OCI-LY1 (cell line): ENCODE results near the gene DYSF.

Experiments used
- H2AFZ ChIP-seq: fragments of 200-600 bp; sonication (generic), shearing (Covaris generic); 2 replicates; pipeline ENCODE4 v1.6.0; 2014; ENCODE audit warnings: antibody characterized with exemption, mild to moderate bottlenecking, low read length
- H3F3A ChIP-seq: fragments of 200-600 bp; sonication (generic), shearing (Covaris generic); 2 replicates; pipeline ENCODE4 v1.6.0; 2014; ENCODE audit warnings: mild to moderate bottlenecking, antibody characterized with exemption, low read length, moderate library complexity; ENCODE audit not compliant: insufficient read depth
- H3K27ac ChIP-seq: fragments of 200-600 bp; sonication (generic); 2 replicates; pipeline ENCODE4 v1.5.1; 2014; ENCODE audit warnings: low read length, mixed run types, mild to moderate bottlenecking, low read depth; ENCODE audit not compliant: poor library complexity, severe bottlenecking
- H3K27me3 ChIP-seq: fragments of 200-600 bp; sonication (generic); 2 replicates; pipeline ENCODE4 v1.6.0; 2014; ENCODE audit warnings: antibody characterized with exemption, mild to moderate bottlenecking, low read length, moderate library complexity; ENCODE audit not compliant: insufficient read depth
- H3K36me3 ChIP-seq: fragments of 200-600 bp; sonication (generic); 2 replicates; pipeline ENCODE4 v1.6.1; 2014; ENCODE audit warnings: mild to moderate bottlenecking, antibody characterized with exemption, low read length, moderate library complexity, mixed read lengths; ENCODE audit not compliant: insufficient read depth
- H3K4me1 ChIP-seq: fragments of 200-600 bp; sonication (generic); 2 replicates; pipeline ENCODE4 v1.5.1; 2014; ENCODE audit warnings: mild to moderate bottlenecking, low read length, moderate library complexity; ENCODE audit not compliant: insufficient read depth, severe bottlenecking
- H3K4me2 ChIP-seq: fragments of 200-600 bp; sonication (generic), shearing (Covaris generic); 2 replicates; pipeline ENCODE4 v1.6.1; 2014; ENCODE audit warnings: low read length
- H3K4me3 ChIP-seq: fragments of 200-600 bp; sonication (generic); 2 replicates; pipeline ENCODE4 v1.5.1; 2014; ENCODE audit warnings: low read length, low read depth, mild to moderate bottlenecking, mixed read lengths; ENCODE audit not compliant: poor library complexity, severe bottlenecking
- H3K79me2 ChIP-seq: fragments of 200-600 bp; shearing (Covaris generic); 2 replicates; pipeline ENCODE4 v1.6.1; 2016; ENCODE audit warnings: mixed run types, low read length, mixed read lengths; ENCODE audit not compliant: insufficient read depth
- H3K9ac ChIP-seq: fragments of 200-600 bp; sonication (generic), shearing (Covaris generic); 2 replicates; pipeline ENCODE4 v1.6.1; 2014; ENCODE audit warnings: mild to moderate bottlenecking, low read length, mixed read lengths
- H3K9me2 ChIP-seq: fragments of 200-600 bp; sonication (generic), shearing (Covaris generic); 2 replicates; pipeline ENCODE4 v1.6.1; 2014; ENCODE audit warnings: low read depth, mild to moderate bottlenecking, low read length, mixed read lengths
- H3K9me3 ChIP-seq: fragments of 200-600 bp; shearing (Covaris generic); 2 replicates; pipeline ENCODE4 v1.6.1; 2014; ENCODE audit warnings: low read length, mixed read lengths
- H4K20me1 ChIP-seq: fragments of 200-600 bp; sonication (generic), shearing (Covaris generic); 2 replicates; pipeline ENCODE4 v1.6.0; 2016; ENCODE audit warnings: mild to moderate bottlenecking, low read length; ENCODE audit not compliant: insufficient read depth
- CTCF ChIP-seq: fragments of 200-600 bp; sonication (generic), shearing (Covaris generic); IDR thresholded peaks from 2 replicates; pipeline ENCODE4 v1.5.1; 2017; ENCODE audit warnings: mild to moderate bottlenecking, antibody characterized with exemption, low read length, moderate library complexity, mixed read lengths
- EZH2 ChIP-seq: fragments of 200-600 bp; sonication (generic), shearing (Covaris generic); IDR thresholded peaks from 2 replicates; pipeline ENCODE4 v1.8.0; 2017; ENCODE audit warnings: borderline replicate concordance, mixed run types, mild to moderate bottlenecking, antibody characterized with exemption, low read length, moderate library complexity, mixed read lengths

DYSF gene

DNA sequence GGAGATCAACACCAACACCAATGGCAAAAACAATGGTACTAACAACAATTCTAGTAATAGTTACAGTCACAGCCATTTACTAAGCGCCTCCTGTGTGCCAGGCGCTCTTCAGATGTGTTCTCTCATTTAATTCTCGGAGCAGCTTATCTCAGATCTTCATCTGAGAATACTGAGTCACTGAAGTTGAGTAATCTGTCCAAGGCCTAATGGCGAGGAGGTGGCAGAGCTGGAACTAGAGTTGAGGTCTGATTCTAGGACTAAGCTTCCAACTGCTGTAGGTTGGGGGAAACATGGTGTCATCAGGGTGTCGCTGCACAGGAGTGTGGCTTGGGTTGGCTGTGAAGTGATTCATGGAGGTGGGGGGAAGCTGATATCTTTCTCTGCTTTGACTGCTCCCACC is 156.1 kb downstream of the DYSF start:
- no peaks in the 10 kb centered on the region for H3K9me2 ChIP-seq
- H3K4me2 ChIP-seq = no peak overlapping the region
- H3K9ac ChIP-seq = no peak overlapping the region
- no peaks in the 10 kb centered on the region for H3K4me1 ChIP-seq
- no peak overlapping the region for H3K27ac ChIP-seq
- H4K20me1 ChIP-seq = no peaks in the 10 kb centered on the region
- no peaks in the 10 kb centered on the region for H3K9me3 ChIP-seq
- no peaks in the 10 kb centered on the region for H3K36me3 ChIP-seq
- no peaks in the 10 kb centered on the region; the same call in 1 of the 2 replicates for H3K27me3 ChIP-seq
- no peaks in the 10 kb centered on the region for H3K79me2 ChIP-seq
- no peaks in the 10 kb centered on the region for H3F3A ChIP-seq
- TF ChIP-seq EZH2 (no peak), CTCF (no peak)
- H2AFZ ChIP-seq = no peak overlapping the region
- H3K4me3 ChIP-seq = no peak overlapping the region

DNA sequence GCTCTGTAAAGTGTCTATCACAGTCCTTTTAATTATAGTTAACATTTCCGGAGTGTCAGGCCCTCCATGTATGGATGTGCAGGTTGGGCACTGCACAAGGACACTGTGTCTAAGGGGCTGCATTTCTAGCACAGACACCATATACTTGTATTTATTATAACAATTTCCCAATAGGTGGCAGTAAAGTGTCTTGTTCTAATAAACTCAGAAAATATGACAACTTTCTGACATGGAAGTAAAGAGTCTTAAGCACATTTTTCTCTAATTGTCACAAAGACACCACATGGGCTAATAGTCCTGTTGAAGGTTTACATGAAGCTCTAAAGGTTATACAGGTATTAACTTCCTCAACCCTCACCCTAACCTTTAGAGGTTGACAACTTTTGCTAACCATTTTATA is 156.6 kb downstream of the DYSF start:
- Histone ChIP-seq H3K36me3 (no peaks in the 10 kb centered on the region), H3K9ac (no peak overlapping the region), H3K4me2 (no peak overlapping the region), H3K27me3 (no peaks in the 10 kb centered on the region; the same call in 1 of the 2 replicates), H3K4me1 (no peaks in the 10 kb centered on the region), H3K79me2 (no peaks in the 10 kb centered on the region), H3K27ac (no peak overlapping the region), H3K9me3 (no peaks in the 10 kb centered on the region), H3K9me2 (no peaks in the 10 kb centered on the region), H2AFZ (no peak overlapping the region), H3F3A (no peaks in the 10 kb centered on the region), H3K4me3 (no peak overlapping the region), H4K20me1 (no peaks in the 10 kb centered on the region)
- TF ChIP-seq EZH2 = no peak
- peak; percentile 26; the same call in 1 of the 2 replicates for TF ChIP-seq CTCF

DNA sequence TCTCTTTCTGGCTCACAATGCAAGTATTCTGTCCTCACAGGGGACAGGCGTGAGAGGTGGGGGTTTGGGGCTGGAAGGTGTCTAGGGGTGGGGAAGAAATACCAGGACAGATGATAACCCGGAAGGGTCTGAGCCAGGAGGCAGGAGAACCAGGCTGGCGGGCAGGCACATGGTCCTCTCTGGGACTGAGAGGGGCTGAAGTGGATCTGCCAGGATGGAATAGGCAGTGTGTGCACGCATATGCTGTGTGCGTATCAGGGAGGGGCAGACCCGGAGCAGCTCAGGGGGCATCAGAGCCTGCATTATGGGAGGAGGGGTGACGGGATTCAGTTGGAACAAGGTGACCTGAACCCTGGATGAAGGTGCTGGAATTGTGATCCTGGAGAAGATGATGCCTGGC is 157.3 kb downstream of the DYSF start:
- TF ChIP-seq CTCF = no peak
- no peak for TF ChIP-seq EZH2
- Histone ChIP-seq H4K20me1 (no peaks in the 10 kb centered on the region), H3F3A (no peaks in the 10 kb centered on the region), H3K9me3 (no peaks in the 10 kb centered on the region), H3K36me3 (no peaks in the 10 kb centered on the region), H3K4me3 (no peak overlapping the region), H3K27me3 (no peaks in the 10 kb centered on the region; the same call in 1 of the 2 replicates), H3K27ac (no peak overlapping the region), H2AFZ (no peak overlapping the region), H3K79me2 (no peaks in the 10 kb centered on the region), H3K4me1 (no peaks in the 10 kb centered on the region), H3K4me2 (no peak overlapping the region), H3K9me2 (no peaks in the 10 kb centered on the region), H3K9ac (no peak overlapping the region)
